ENCODE measurements around the gene ANKRD40CL.

DNA sequence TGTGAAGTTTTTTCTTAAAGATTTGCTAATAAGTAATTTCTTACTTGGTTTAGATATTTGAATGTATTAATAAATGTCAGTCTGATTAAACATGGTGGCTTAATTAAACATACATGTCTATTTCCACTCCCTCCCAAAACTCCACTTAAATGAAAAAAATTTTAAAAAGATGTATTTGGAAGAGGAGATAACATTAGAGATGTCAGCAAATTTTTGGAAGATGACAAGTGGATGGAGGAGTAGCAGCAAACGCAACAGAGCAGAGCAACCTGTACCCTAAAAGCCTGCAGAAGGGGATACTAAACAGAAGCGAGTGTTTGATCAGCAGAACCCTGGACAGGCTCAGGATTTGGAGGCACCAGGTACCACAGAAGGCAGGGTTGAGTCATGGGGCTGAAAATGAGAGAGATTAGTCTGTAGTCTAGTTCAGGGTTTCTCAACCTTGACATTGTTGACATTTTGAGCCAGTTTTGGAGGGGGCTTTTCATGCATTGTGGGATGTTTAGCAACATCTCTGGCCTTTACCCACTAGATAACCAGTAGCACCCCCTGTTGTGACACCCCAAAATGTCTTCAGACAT is 30.1 kb downstream of the ANKRD40CL start:
- TF ChIP-seq, protein P1, sequence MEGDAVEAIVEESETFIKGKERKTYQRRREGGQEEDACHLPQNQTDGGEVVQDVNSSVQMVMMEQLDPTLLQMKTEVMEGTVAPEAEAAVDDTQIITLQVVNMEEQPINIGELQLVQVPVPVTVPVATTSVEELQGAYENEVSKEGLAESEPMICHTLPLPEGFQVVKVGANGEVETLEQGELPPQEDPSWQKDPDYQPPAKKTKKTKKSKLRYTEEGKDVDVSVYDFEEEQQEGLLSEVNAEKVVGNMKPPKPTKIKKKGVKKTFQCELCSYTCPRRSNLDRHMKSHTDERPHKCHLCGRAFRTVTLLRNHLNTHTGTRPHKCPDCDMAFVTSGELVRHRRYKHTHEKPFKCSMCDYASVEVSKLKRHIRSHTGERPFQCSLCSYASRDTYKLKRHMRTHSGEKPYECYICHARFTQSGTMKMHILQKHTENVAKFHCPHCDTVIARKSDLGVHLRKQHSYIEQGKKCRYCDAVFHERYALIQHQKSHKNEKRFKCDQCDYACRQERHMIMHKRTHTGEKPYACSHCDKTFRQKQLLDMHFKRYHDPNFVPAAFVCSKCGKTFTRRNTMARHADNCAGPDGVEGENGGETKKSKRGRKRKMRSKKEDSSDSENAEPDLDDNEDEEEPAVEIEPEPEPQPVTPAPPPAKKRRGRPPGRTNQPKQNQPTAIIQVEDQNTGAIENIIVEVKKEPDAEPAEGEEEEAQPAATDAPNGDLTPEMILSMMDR (IDR thresholded peaks at IDR 0.05) = no peak
- TF ChIP-seq ZFX (IDR thresholded peaks at IDR 0.05; ENCODE audit: borderline replicate concordance) = no peak
